IMR-90 (cell line): ENCODE data around the gene SDK1. TPM values are rescaled to one million over a fixed set of nuclear protein-coding genes. Genes with fewer than 3 reads are reported as not detected.

Source experiments
- ATAC-seq: fragments of 200-7000 bp; cut with Tn5 transposase; 2 replicates; pipeline ENCODE4 v1.9.1; 2020; ENCODE audit warnings: low read depth, mild to moderate bottlenecking, moderate library complexity
- BruUV-seq: library from RNA; stranded (reverse); fragments of 400-500 nt; replicated peaks from 2 replicates; lab custom pipeline; 2021; lab: Mats Ljungman, UMichigan
- CTCF ChIA-PET: fragments of 300-600 bp; formaldehyde crosslinking; extraction: SDS; loops from one replicate; lab custom pipeline; 2021; ENCODE audit warnings: antibody characterized with exemption; lab: Yijun Ruan, JAX
- POLR2A ChIA-PET: fragments of 300-600 bp; sonication (Branson Sonifier 250); formaldehyde crosslinking; loops from one replicate; lab custom pipeline; 2022; ENCODE audit warnings: antibody characterized with exemption; ENCODE audit not compliant: unreplicated experiment; lab: Charles Lee
- DNase-seq: peaks from one replicate; pipeline ENCODE4 v3.0.0; 2013
- H2AFZ ChIP-seq: replicated peaks from 2 replicates; pipeline ENCODE3; 2013; ENCODE audit warnings: low read length, mild to moderate bottlenecking; ENCODE audit not compliant: poor library complexity
- H2AK5ac ChIP-seq: 2 replicates; pipeline ENCODE4 v1.6.1; 2013; ENCODE audit warnings: low read depth, low read length, inconsistent platforms
- H2AK9ac ChIP-seq: replicated peaks from 2 replicates; pipeline ENCODE3; 2013; ENCODE audit warnings: mild to moderate bottlenecking, low read depth, low read length, moderate library complexity; ENCODE audit not compliant: poor library complexity
- H2BK120ac ChIP-seq: 2 replicates; pipeline ENCODE4 v1.6.1; 2013; ENCODE audit warnings: low read depth, low read length, inconsistent platforms
- H2BK15ac ChIP-seq: 3 replicates; pipeline ENCODE4 v1.6.1; 2013; ENCODE audit warnings: low read depth, low read length, inconsistent platforms
- H2BK20ac ChIP-seq: 2 replicates; pipeline ENCODE4 v1.6.1; 2013; ENCODE audit warnings: low read depth, mild to moderate bottlenecking, inconsistent platforms, low read length, moderate library complexity
- H2BK5ac ChIP-seq: 2 replicates; pipeline ENCODE4 v1.6.1; 2013; ENCODE audit warnings: mild to moderate bottlenecking, low read depth, low read length, inconsistent platforms; ENCODE audit not compliant: poor library complexity, severe bottlenecking
- H3K14ac ChIP-seq: replicated peaks from 2 replicates; pipeline ENCODE4 v1.6.1; 2013; ENCODE audit warnings: low read depth, low read length, inconsistent platforms
- H3K18ac ChIP-seq: 2 replicates; pipeline ENCODE4 v1.6.1; 2013; ENCODE audit warnings: low read depth, low read length, control low read depth
- H3K23ac ChIP-seq: 2 replicates; pipeline ENCODE4 v1.6.1; 2013; ENCODE audit warnings: low read depth, low read length, inconsistent platforms
- H3K27ac ChIP-seq: 2 replicates; pipeline ENCODE4 v1.5.1; 2013; ENCODE audit warnings: mild to moderate bottlenecking, control low read depth, low read length; ENCODE audit not compliant: insufficient read depth
- H3K27me3 ChIP-seq: 2 replicates; pipeline ENCODE4 v1.6.1; 2013; ENCODE audit warnings: low read length; ENCODE audit not compliant: control insufficient read depth, insufficient read depth
- H3K36me3 ChIP-seq: 2 replicates; pipeline ENCODE4 v1.6.1; 2013; ENCODE audit warnings: low read length, mixed read lengths; ENCODE audit not compliant: control insufficient read depth, insufficient read depth
- H3K4ac ChIP-seq: 2 replicates; pipeline ENCODE4 v1.6.1; 2013; ENCODE audit warnings: low read depth, low read length, inconsistent platforms
- H3K4me1 ChIP-seq: 2 replicates; pipeline ENCODE4 v1.6.1; 2013; ENCODE audit warnings: low read length, mixed read lengths; ENCODE audit not compliant: control insufficient read depth, insufficient read depth
- H3K4me2 ChIP-seq: 2 replicates; pipeline ENCODE4 v1.6.1; 2013; ENCODE audit warnings: low read depth, mild to moderate bottlenecking, control low read depth, low read length, moderate library complexity
- H3K4me3 ChIP-seq: 2 replicates; pipeline ENCODE4 v1.5.1; 2013; ENCODE audit warnings: low read depth, mild to moderate bottlenecking, control low read depth, low read length, moderate library complexity; ENCODE audit not compliant: insufficient read depth
- H3K56ac ChIP-seq: 2 replicates; pipeline ENCODE4 v1.6.1; 2013; ENCODE audit warnings: low read length, inconsistent platforms; ENCODE audit not compliant: insufficient read depth; ENCODE audit errors: extremely low read depth
- H3K79me1 ChIP-seq, 2 experiments: 2 replicates each; pipeline ENCODE4 v1.6.1; 2013; ENCODE audit warnings: low read length in 2 of 2, inconsistent platforms in 1 of 2, low read depth in 1 of 2
- H3K9ac ChIP-seq: 2 replicates; pipeline ENCODE4 v1.6.1; 2013; ENCODE audit warnings: low read depth, low read length, control low read depth
- H3K9me1 ChIP-seq: 2 replicates; pipeline ENCODE4 v1.6.1; 2013; ENCODE audit warnings: low read length, inconsistent platforms; ENCODE audit not compliant: insufficient read depth
- H3K9me3 ChIP-seq: 2 replicates; pipeline ENCODE4 v1.6.1; 2013; ENCODE audit warnings: low read length; ENCODE audit not compliant: control insufficient read depth, insufficient read depth
- H4K20me1 ChIP-seq: 2 replicates; pipeline ENCODE4 v1.6.1; 2013; ENCODE audit warnings: low read length, inconsistent platforms; ENCODE audit not compliant: insufficient read depth
- H4K5ac ChIP-seq: 2 replicates; pipeline ENCODE4 v1.6.1; 2013; ENCODE audit warnings: mild to moderate bottlenecking, low read depth, low read length, control low read depth
- H4K8ac ChIP-seq, 2 experiments: 2 replicates each; pipeline ENCODE4 v1.6.1; 2013; ENCODE audit warnings: low read depth in 2 of 2, low read length in 2 of 2, control low read depth in 1 of 2, inconsistent platforms in 1 of 2
- H4K91ac ChIP-seq: 2 replicates; pipeline ENCODE4 v1.6.1; 2013; ENCODE audit warnings: low read depth, low read length, inconsistent platforms; ENCODE audit not compliant: insufficient read depth
- BHLHE40 ChIP-seq: fragments of 150-350 bp; IDR thresholded peaks from 2 replicates; pipeline ENCODE4 v1.6.1; 2016; ENCODE audit warnings: mild to moderate bottlenecking, low read depth, low read length
- CHD1 ChIP-seq: IDR thresholded peaks from 2 replicates; pipeline ENCODE4 v1.6.1; 2012; ENCODE audit warnings: low read depth, low read length, improper control_type of control experiment
- FOS ChIP-seq: fragments of 150-350 bp; IDR thresholded peaks from 2 replicates; pipeline ENCODE4 v1.6.1; 2016; ENCODE audit warnings: low read depth, low read length
- POLR2A ChIP-seq: IDR thresholded peaks from 2 replicates; pipeline ENCODE4 v1.6.1; 2012; ENCODE audit warnings: mild to moderate bottlenecking, low read depth, low read length
- WGBS, 2 experiments: methylation state at CpG; one replicate each; pipeline versions ENCODE4 v1.1.5 to v1.1.7; 2013; ENCODE audit warnings: missing lambda C conversion rate in 2 of 2; ENCODE audit not compliant: insufficient read length in 1 of 2; ENCODE audit errors: extremely low coverage in 2 of 2; 5-methylcytosine and 5-hydroxymethylcytosine counted together
- dilution Hi-C: fragments of 300-500 bp; cut with HindIII; formaldehyde crosslinking; loops from one replicate; pipeline ENCODE4 v1.14.3; 2018; ENCODE audit warnings: low sequenced_read_pairs; ENCODE audit not compliant: unreplicated experiment
- in situ Hi-C: fragments of 300-500 bp; cut with MboI; formaldehyde crosslinking; loops from 3 replicates; pipeline ENCODE4 v1.14.3; 2019; ENCODE audit warnings: low sequenced_read_pairs, inconsistent platforms, mixed read lengths
- intact Hi-C: fragments of 100-400 bp; cut with micrococcal nuclease; formaldehyde crosslinking; loops from 2 replicates; pipeline ENCODE4 v1.10.0; 2022
- polyA plus RNA-seq, 3 experiments: library from polyadenylated mRNA; depleted of rRNA; stranded (reverse); fragments of >200 nt; gene quantifications; 2 replicates each; pipeline ENCODE4 v1.2.3, GENCODE V29; 2012; ENCODE audit warnings: low replicate concordance in 1 of 3
- total RNA-seq: library from RNA; depleted of rRNA; stranded (reverse); fragments of >200 nt; gene quantifications from 2 replicates; pipeline ENCODE4 v1.2.3, GENCODE V29; 2012

SDK1 gene
- total and polyA plus RNA-seq, 2 of the 4 experiments (the other 2 are of a cell fraction): 1.5 to 1.6 TPM

- Histone ChIP-seq H4K20me1 (no peaks in the 10 kb centered on the region), H3K14ac (no peak overlapping the region), H3K4me1 (no peaks in the 10 kb centered on the region), H2AK5ac (no peak overlapping the region), H2BK5ac (no peak overlapping the region), H3K9me1 (no peaks in the 10 kb centered on the region), H3K4me2 (no peak overlapping the region), H3K27me3 (no peaks in the 10 kb centered on the region), H3K4ac (no peak overlapping the region), H3K36me3 (no peaks in the 10 kb centered on the region), H2AK9ac (no peak overlapping the region), H3K4me3 (no peak overlapping the region), H4K5ac (no peak overlapping the region), H4K8ac (no peak overlapping the region), H3K56ac (no peak overlapping the region), H2BK15ac (no peak overlapping the region), H3K9me3 (peaks cover 9% of the 10 kb centered on the region), H2AFZ (no peak overlapping the region), H3K9ac (no peak overlapping the region), H3K27ac (no peak overlapping the region), H3K23ac (no peak overlapping the region), H3K18ac (no peak overlapping the region), H3K79me1 (no peaks in the 10 kb centered on the region), H2BK120ac (no peak overlapping the region), H2BK20ac (no peak overlapping the region), H4K91ac (no peak overlapping the region)
- POLR2A ChIA-PET: no interaction called here
- intact Hi-C loops (no loop called here), in situ Hi-C loops (no loop called here), dilution Hi-C loops (no loop called here)
- DNase-seq (no peak), ATAC-seq (no peak)
- CTCF ChIA-PET: no interaction called here
- TF ChIP-seq POLR2A (no peak), BHLHE40 (no peak), FOS (no peak), CHD1 (no peak)
- no TSS peak for BruUV-seq
- 100% methylated on average over 1 of the region's 6 CpGs; no CpG with 5 or more reads in 1 of the 2 experiments for whole genome bisulfite sequencing, 2 experiments
These were observed 277.3 kb downstream of the SDK1 start for GRCh38 chr7:3578399-3578798.
